GM21447 (cell line): ENCODE measurements around the gene MEGF8.

Experiments
- ATAC-seq: cut with Tn5 transposase; IDR thresholded peaks from one replicate; pipeline ENCODE4 v1.9.1; 2021; ENCODE audit not compliant: unreplicated experiment

MEGF8 gene

DNA sequence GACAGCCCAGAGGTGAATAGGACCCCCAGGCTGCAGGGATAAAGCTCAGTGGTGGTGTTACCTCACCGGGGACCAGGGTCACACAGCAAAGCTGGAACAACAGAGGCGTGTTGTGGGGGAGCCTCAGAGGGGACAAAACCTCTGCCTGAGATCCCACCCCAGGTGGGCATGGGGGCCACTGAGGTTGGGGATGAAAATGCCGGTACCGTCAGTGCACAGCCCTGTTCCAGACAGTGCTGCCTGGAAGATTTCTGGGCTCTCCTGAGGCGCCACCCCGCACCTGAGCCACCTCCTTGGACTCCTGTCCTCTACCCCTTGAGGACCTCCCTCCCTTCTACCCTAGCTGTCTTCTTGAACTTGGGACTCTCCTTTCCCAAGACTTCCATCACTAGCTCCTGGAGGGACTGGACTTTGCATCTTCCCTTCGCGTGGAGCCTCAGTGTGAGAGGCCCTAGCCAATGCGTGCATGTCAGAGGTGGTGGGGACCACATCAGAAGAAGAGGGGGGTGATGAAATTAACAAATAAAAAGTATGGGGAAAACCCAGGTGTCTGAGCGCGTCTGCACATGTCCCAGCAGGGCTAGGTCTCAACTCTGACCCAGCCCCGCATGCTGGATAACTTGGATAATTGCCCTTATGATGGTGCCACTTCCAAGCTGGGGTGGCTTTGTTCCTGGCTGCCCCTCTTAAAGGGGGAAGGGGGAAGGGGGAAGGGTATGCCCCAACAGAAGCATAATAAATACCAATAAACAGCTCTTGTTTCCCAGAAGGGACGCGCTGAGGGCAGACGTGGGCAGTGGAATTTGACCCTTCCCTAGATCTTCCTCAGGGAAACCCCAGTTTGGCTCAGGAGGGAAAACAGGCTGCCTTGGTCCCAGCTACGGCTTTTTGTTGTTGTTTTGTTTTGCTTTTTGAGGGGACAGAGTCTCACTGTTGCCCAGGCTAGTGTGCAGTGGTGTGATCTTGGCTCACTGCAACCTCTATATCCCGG, 53.1 kb downstream of the MEGF8 start:
- no peak for ATAC-seq

DNA sequence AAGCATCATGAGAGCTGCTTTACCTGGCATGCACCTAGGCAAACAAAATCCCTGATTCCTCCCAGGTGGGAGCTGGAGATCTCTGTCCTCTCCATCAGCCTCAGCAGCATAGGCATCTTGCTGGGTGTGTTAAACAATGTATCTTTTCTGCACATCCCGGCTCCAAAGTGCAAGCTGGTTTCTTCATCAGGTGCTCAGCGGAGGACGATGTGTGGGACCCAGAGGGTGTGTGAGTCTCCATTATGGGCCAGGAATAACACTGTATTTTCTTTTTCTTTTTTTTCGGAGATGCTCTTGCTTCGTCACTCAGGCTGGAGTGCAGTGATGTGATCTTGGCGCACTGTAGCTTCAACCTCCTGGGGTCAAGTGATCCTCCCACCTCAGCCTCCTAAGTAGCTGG, 54.7 kb downstream of the MEGF8 start:
- ATAC-seq, result no peak

DNA sequence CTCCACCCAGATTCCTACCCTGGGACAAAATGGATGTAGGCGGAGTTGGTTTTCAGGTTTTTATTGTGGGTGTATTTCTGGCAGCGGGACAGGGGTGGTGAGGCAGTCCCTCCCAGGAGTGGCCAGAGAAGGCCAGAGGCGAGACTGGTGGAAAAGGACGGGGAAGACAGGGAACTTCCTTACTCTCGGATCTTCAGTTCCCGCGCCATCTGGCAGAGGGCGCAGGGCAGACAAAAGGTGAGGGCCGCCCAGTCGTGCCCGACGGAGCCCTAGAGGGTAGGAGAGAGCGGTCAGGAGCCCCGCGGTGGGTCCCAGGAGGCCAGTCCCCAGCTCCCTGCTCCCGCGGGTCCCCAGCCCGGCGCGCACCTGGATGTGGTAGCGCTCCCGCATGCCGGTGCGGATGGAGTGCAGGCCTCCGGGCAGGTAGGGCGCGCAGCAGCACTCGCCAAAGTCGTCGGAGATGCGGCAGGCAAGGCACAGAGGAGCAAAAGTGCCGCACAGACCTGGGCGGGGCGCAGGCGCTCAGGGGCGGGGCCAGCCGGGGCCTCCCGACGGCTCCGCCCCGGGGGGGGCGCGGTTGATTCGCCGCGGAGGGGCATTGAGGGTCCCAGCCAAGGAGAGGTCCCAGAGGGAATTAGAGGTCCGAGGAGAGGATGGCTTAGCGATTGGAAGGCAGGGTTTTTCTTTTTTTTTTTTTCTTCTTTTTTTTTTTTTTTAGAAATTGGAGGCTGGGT, 61.7 kb downstream of the MEGF8 start:
- ATAC-seq, result no peak

DNA sequence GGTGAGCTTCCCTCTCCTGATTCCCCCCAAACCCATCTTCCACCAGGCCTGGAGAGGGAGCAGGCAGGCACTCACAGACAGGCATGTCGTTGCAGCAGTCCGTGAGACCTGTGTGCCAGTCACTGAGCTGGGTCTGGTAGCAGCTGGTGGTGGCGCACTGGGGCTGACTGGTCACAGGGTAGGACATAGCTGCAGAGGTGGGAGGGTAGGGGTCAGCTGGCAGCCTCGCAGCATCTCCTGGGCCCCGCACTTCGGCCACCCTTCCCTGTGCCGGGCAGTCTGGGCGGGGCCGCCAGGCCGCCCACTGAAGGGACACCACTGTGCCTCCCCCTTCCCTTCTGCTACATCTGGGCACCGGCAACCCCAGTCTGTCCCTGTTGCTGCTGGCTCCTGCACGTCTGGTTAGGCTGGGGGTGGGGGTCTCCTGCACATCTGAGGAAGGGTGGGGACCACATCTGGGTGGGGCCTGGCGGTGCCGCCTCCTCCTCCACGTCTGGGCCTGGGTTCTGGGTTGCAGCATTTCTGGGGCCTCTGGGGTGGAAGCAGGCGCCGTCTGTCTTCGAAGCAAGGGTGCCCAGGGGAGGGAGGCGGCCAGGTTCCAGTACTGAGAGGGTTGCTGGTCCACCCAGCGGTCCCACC, 63.5 kb downstream of the MEGF8 start:
- ATAC-seq, result no peak

DNA sequence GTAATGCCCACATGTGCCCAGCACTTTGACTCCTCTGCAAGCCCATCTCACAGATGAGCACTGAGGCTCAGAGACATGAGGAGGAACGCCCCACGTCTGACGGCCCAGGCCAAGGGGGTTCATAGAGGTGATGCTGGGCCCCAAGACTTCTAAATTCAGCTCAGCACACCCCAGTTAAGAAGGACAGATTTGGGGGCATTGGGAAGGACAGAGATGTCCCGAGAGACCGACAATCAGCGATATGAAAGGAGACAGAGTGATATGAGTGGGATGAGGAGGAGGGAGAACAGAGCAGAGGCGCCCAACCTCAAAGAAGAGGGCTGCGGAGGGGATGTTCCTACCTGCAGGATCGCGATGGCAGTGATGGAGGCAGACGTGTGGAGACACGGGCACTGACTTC, 64.5 kb downstream of the MEGF8 start, which contains the start of gene CNFN:
TSS of gene CNFN (minus strand) at position 399 of the 400 bp plus-strand sequence. CDS start 1,260 bp downstream, outside the sequence.
- no peak for ATAC-seq

DNA sequence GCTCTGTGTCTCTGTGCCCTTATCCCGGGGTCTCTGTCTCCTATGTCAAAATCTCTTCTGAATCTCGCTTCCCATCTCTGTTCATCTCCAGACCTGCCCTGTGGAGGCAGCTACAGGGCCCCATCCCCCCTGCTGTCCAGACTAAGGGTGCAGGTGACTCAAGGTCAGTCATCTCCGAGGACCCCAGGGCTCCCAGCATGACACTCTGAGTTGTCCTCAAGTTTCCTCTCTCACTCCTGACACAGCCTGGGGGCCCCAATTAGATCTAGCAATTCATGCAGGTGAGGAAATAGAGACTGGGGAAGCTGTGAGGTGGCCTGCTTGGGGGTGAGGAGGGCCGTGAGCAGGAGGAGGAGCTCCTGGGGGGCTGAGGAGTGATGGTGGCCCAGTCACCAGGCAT, 66.7 kb downstream of the MEGF8 start:
- ATAC-seq, result no peak

DNA sequence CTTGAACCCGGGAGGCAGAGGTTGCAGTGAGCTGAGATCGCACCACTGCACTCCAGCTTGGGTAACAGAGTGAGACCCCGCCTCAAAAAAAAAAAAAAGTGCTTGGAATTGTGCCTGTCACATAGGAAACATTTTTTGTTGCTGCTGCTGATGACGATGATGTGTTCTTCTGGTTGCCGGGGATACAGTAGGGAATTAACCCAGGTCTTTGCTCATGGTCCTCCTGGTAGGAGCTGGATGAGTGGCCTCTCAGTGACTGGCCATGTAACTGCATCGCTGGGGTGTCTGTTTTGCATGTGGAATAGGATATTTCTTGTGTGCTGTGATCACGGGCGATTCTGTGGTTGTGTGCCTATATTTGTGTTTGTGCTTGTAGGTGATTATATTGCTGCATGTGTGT, 69.3 kb downstream of the MEGF8 start:
- ATAC-seq, result no peak

DNA sequence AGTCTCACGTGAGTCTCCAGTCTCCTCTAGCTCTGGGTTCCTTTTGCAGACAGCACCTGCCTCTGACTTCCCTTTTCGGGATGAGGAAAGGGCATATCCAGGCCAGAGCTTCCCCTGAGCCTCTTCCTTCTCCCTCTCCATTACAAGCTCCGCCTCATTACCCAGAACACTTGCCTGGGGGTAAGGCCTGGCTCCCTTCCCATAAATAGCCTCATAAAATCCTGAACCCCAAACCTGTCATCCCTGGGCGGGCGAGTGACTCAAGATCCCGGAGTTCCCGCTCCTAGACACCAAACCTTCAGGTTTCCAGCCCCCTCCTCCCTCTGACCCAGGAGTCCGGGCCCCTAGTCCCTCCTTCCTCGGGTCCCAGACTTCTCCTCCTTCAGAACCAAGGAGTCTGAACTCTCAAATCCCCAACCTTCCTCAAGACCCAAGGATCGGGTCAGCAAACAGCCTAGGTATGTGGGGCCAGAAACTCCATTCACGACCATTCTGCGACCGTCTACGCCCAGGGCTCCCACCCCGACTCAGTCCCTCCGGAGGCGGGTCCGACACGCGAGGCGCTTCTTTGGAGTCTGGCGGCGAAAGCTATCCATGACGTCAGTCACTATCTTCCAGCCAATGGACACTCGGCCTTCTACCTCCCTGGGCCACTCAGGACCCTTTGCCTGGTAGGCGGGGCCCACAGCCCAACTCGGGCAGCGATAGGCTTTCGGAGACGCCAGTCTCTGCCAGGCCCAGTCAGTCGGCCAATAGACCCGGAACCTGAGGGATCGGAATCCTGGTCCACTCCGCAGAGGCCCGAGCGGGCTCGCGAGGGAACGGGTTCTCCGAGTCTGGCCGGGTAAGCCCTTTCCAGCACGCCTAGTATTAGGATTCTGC, 71.2 kb downstream of the MEGF8 start:
- peak; percentile 91 for ATAC-seq

DNA sequence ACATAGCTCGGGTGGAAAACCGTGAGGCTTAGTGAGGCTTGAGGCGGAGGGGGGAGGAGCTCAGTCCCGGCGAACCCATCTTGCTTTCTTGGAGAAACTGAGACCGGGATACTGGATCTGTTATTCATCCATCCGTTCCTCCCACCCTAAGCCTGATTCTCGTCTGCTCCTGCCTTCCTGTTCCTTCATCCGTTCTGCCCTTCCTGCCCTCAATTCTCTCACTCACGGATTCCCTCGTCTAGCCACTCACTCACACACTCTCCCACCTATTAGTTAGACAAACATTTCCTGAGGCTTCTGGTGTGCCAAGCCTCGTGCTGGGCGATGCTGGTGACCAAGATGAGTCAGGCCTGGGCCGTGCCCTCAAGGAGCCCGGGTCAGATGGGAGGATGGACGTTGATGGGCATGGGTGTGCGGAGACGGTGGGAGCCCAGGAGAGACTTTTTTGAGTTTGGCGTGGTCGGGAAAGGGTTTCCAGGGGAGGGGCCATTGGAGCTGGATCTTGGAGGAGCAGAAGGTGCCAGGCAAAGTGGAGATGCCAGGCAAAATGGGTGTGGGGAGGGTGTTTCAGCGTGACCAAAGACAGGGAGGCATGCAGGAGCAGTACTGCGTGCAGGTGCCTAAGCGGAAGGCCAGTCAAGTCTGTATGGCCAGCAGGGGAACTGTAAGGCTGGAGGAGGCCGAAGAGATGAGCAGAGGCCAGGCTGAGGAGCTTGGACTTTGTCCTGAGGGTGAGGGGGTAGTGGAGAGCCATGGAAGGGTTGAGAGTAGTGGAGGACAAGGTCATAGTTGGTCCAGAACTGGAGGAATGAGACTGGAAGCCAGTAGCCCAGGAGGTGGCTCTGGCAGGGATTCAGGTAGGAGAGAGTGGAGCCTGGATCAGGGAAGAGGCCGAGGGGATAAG, 72.1 kb downstream of the MEGF8 start:
- ATAC-seq, result no peak

DNA sequence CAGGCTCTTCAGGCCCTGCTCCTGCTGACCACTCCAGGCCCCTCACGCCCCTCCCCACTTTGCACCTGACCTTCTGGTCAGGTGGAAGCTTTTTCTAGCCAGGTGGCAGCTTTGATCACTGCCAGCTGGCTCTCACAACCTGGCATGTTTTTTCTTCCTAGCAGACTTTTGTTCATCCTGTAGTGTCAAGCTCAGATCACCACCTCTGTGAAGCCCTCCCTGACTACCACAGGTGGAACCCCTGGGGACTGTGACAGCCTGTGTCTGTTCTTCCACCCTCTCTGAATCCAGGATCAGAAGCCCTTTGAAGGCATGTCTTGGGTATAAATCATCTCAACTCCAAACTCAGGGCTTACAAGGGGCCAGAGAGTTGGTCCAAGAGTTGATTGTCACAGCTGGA, 75.0 kb downstream of the MEGF8 start:
- ATAC-seq, result no peak

DNA sequence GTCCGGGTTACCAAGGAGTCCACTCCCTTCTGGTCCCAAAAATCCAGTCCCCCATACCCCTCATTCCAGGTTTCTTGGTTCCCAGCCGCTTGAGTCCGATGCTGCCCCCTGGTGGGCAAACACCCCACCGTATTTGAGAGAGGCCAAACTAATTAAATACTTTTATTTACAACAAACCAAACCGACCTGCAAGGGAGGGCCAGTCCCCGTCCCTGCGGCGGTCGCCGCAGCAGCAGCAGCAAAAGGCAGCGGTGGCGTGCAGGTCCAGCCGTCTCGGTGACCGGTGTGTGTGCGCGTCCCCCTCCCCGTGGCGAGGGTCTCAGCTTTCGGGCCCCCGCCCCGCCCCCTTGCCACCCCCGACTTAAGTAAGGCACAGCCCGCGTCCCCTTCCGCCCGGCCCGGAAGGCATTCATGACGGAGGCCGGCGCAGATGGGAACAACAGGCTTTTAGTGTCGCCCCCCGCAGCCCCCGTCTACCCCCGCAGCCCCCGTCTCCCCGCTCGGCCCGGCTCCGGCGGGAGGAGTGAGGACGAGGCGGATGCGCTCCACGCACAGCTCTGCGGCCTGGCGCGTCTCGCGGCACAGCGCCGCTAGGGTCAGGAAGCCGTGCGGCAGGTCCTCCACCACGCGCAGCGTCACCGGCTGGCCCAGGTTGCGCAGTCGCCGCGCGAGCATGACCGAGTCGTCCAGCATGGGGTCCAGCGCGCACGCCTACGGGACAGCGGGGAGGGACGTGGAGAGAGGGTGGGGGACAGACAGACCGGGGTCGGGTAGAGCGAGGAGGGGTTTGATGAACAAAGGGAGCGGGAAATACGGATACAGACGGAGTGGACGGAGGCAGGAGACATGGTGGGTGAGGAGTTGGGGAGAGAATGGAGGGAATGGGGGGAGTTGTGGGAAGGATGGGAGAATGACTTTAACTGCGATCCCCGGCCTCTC, 76.2 kb downstream of the MEGF8 start:
- ATAC-seq, result no peak

DNA sequence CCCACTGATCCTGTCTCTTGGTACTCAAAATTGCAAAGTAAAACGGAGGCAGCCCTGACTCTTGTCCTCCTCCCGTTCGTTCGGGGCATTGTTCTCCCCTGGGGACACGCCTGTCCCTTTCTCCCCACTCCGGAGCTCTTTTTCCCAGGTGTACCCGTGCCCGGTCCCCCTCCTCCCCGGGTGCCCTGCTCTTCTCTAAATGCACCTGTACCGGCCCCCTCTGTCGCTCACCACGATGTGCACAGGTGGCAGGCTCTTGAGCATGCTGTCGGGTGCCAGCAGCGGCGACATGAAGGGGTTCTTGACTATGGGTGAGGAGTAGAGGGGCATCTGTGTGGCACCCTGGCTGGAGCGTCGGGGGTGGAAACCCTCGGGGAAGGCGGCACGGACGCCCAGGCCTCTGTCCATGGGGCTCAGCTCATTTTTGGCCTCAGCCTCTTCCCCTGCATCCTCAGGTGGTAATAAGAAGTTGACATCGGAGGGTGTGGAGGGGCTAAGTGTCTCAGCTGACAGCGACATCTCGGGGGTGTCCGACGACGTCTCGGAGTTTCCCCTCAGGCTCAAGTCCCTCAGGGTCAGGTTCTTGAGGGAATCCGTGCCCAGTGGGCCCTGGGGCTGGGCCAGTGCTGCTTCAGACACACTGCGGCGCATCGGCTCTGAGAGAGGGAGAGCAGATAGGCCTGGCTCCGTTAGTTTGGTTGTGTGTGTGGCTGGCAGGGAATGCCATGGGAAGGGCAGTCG, 77.1 kb downstream of the MEGF8 start:
- no peak for ATAC-seq

DNA sequence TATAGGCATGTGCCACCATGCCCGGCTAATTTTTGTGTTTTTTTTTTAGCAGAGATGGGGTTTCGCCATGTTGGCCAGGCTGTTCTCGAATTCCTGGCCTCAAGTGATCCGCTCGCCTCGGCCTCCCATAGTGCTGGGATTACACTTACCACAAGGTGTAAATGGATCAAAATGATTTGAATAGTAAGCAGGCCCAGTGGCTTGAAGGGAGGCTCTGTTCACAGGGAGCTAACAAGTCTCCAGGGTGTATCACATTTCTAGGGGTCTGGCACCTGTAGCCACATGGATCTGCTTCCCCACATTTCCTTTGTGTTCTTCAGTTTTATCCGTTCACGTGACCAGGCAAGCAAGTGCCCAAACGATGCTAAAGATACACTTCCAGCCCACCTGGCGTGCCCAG, 78.2 kb downstream of the MEGF8 start:
- no peak for ATAC-seq

DNA sequence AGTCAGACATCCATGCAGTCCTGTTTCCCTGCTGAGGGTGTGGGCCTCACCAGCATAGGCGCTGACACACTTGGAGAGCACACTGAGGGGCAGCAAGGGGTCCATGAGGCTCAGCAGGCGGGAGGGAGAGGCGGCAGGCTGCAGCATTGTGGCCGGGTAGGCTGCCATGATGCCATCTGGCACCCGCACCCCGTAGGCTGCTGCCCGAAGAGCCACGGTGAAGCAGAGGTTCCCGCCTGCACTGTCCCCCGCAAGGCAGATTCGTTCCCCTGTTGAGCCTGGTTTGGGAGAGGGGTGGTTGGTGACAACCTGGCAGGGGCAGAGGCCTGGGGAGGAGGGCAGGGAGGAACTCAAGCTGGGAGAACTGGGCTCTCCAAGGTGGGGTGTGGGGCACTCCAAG, 80.7 kb downstream of the MEGF8 start:
- no peak for ATAC-seq

DNA sequence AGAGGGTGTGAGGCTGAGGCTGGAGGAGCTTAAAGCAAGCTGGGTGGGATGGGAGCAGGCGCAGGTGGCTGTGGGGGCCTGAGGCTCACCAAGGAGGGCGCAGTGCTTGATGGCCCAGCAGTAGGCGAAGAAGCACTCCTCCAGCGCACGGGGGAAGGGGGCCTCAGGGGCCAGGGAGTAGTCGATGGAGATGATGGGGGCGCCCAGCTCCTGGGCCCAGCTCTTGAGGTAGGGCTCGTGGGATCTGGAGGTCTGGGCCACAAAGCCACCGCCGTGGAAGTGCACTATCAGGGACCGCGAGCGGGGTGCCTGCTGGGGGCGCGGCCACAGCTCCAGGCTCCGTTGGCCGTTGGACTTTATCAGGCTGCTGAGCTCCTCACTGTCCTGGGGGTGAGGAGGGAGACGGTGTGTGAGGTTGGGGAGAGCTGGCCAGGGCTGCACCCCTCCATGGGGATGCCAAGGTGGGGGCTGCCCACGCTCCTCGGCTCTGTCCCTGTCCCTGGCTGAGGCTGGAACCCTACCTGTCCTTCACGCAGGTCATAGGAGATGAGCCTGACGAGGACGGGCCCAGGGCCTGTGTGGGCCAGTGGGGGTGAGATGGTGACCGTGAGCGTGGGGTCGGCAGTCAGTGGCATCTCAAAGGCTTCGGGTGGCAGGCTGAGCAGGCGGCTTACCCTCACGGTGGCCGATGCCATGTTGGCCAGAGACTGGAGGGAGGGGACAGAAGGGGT, 81.8 kb downstream of the MEGF8 start:
- ATAC-seq, result no peak

DNA sequence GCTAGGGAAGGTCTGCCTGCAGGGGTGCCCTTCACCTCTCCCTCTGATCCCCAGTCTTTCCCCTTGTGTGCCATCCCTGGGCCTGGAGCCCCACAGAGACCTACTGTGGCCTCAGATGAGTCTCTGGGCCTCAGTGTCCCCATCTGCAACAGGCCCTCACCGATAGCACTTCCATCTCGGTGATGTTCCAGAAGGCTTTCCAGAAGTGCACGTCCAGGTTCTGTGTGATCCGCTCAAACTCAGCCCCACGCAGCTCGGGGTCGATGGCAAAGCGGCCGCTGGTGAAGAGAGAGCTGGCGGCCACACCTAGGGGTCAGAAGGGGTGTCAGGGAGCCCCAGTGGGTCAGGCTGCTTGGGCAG, 82.4 kb downstream of the MEGF8 start:
- no peak for ATAC-seq

DNA sequence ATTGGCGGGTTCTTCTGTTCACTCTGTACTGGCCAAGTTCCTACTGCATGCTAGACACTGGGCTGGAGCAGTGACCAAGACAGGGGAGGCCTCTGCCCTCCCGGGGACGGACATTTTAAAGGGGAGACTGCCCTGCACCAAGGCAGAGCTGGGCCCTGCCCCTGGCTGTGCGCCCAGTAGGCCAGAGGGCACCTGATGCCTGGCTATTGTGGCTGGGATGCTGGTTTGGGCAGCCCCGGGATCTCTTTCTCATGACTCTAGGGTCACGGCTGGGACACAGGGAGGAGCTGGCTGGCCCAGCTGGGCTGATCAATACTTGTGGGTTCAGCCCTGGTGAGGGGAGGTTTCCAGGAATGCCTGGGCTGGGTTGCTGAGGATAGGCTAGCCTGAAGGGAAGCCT, 84.0 kb downstream of the MEGF8 start:
- ATAC-seq, result no peak
